GM23338 (cell line): ENCODE measurements around the gene SYCN. TPM values are rescaled to one million over a fixed set of nuclear protein-coding genes. Genes with fewer than 3 reads are reported as not detected.

Experiments used
- ATAC-seq: fragments of 200-7000 bp; cut with Tn5 transposase; 3 replicates; pipeline ENCODE4 v1.9.1; 2020
- DNase-seq: peaks from one replicate; pipeline ENCODE4 v3.0.0-alpha.2; 2015; ENCODE audit warnings: low spot score
- H2AFZ ChIP-seq: fragments of 200-600 bp; sonication (generic); 2 replicates; pipeline ENCODE4 v1.8.0; 2016; ENCODE audit warnings: antibody characterized with exemption, mild to moderate bottlenecking, moderate library complexity
- H3F3A ChIP-seq: fragments of 200-600 bp; sonication (generic); replicated peaks from 2 replicates; pipeline ENCODE4 v1.8.0; 2017; ENCODE audit warnings: antibody characterized with exemption, mixed run types, low read depth
- H3K27ac ChIP-seq: fragments of 200-600 bp; sonication (generic); 2 replicates; pipeline ENCODE4 v1.6.1; 2016; ENCODE audit warnings: low read depth
- H3K27me3 ChIP-seq: fragments of 200-600 bp; sonication (generic); 2 replicates; pipeline ENCODE4 v1.8.0; 2016; ENCODE audit warnings: mild to moderate bottlenecking, mixed run types, moderate library complexity; ENCODE audit not compliant: insufficient read depth
- H3K36me3 ChIP-seq: fragments of 200-600 bp; sonication (generic); 2 replicates; pipeline ENCODE4 v1.8.0; 2016; ENCODE audit warnings: mild to moderate bottlenecking; ENCODE audit not compliant: insufficient read depth
- H3K4me1 ChIP-seq: fragments of 200-600 bp; sonication (generic); 2 replicates; pipeline ENCODE4 v1.8.0; 2016; ENCODE audit warnings: mild to moderate bottlenecking, moderate library complexity; ENCODE audit not compliant: insufficient read depth
- H3K4me2 ChIP-seq: fragments of 200-600 bp; sonication (generic); 2 replicates; pipeline ENCODE4 v1.7.1; 2017; ENCODE audit warnings: mixed run types
- H3K4me3 ChIP-seq: fragments of 200-600 bp; sonication (generic); 2 replicates; pipeline ENCODE4 v1.6.1; 2016; ENCODE audit warnings: mixed run types
- H3K79me2 ChIP-seq: fragments of 200-600 bp; sonication (generic); replicated peaks from 2 replicates; pipeline ENCODE4 v1.8.0; 2017; ENCODE audit warnings: mild to moderate bottlenecking; ENCODE audit not compliant: insufficient read depth
- H3K9me2 ChIP-seq: fragments of 200-600 bp; sonication (generic); 2 replicates; pipeline ENCODE4 v1.8.0; 2017; ENCODE audit not compliant: insufficient read depth
- H4K20me1 ChIP-seq: fragments of 200-600 bp; sonication (generic); replicated peaks from 2 replicates; pipeline ENCODE4 v1.8.0; 2017; ENCODE audit warnings: mild to moderate bottlenecking; ENCODE audit not compliant: insufficient read depth
- H3K27ac Mint-ChIP-seq: 2 replicates; pipeline ENCODE4 v1.8.0; 2020; ENCODE audit warnings: inconsistent platforms, mild to moderate bottlenecking, moderate library complexity, mixed read lengths
- H3K27me3 Mint-ChIP-seq: 3 replicates; pipeline ENCODE4 v1.8.0; 2022; ENCODE audit warnings: low read depth, mild to moderate bottlenecking, moderate library complexity, mixed read lengths, inconsistent platforms; ENCODE audit not compliant: insufficient read depth, poor library complexity
- H3K36me3 Mint-ChIP-seq: 3 replicates; pipeline ENCODE4 v1.8.0; 2021; ENCODE audit warnings: low read depth, mild to moderate bottlenecking, inconsistent platforms, moderate library complexity, mixed read lengths
- H3K4me1 Mint-ChIP-seq: 3 replicates; pipeline ENCODE4 v1.8.0; 2020; ENCODE audit warnings: mild to moderate bottlenecking, inconsistent platforms, mixed read lengths
- H3K4me3 Mint-ChIP-seq: 3 replicates; pipeline ENCODE4 v1.8.0; 2021; ENCODE audit warnings: moderate library complexity, mild to moderate bottlenecking, inconsistent platforms, mixed read lengths
- H3K9me3 Mint-ChIP-seq: 3 replicates; pipeline ENCODE4 v1.8.0; 2020; ENCODE audit warnings: moderate library complexity, mild to moderate bottlenecking, inconsistent platforms, mixed read lengths
- CREB1 ChIP-seq: fragments of 250-450 bp; sonication (Bioruptor Pico); IDR thresholded peaks from 2 replicates; pipeline ENCODE4 v1.5.0; 2020; ENCODE audit warnings: low read depth, mild to moderate bottlenecking, moderate library complexity
- CTCF ChIP-seq, 2 experiments: fragments of 200-600 bp in 1 of 2; sonication (generic) in 1 of 2; conservative IDR thresholded peaks; 2 replicates each; pipeline versions ENCODE4 v1.5.1 to v1.6.1; 2016 to 2017; ENCODE audit warnings: antibody characterized with exemption in 2 of 2, low read depth in 2 of 2, mild to moderate bottlenecking in 2 of 2, moderate library complexity in 1 of 2
- ETS1 ChIP-seq: IDR thresholded peaks from 2 replicates; pipeline ENCODE4 v1.6.1; 2016; ENCODE audit warnings: antibody characterized with exemption
- EZH2 ChIP-seq: fragments of 200-600 bp; sonication (generic); IDR thresholded peaks from one replicate; pipeline ENCODE4 v1.8.0; 2017; ENCODE audit warnings: antibody characterized with exemption, mild to moderate bottlenecking, low read depth; ENCODE audit not compliant: unreplicated experiment
- EZH2phosphoT487 ChIP-seq: fragments of 200-600 bp; sonication (generic); IDR thresholded peaks from one replicate; pipeline ENCODE4 v1.8.1; 2018; ENCODE audit warnings: antibody characterized with exemption; ENCODE audit not compliant: unreplicated experiment
- JUNB ChIP-seq: IDR thresholded peaks from one replicate; pipeline ENCODE4 v1.6.1; 2016; ENCODE audit warnings: antibody characterized with exemption; ENCODE audit not compliant: unreplicated experiment
- NANOG ChIP-seq: IDR thresholded peaks from 2 replicates; pipeline ENCODE4 v1.6.1; 2016; ENCODE audit warnings: antibody characterized with exemption, borderline replicate concordance
- POLR2AphosphoS5 ChIP-seq: IDR thresholded peaks from 2 replicates; pipeline ENCODE4 v1.6.1; 2016; ENCODE audit warnings: antibody characterized with exemption, low read depth
- STAT1 ChIP-seq: IDR thresholded peaks from one replicate; pipeline ENCODE4 v1.6.1; 2016; ENCODE audit warnings: antibody characterized with exemption; ENCODE audit not compliant: unreplicated experiment
- ZNF114 ChIP-seq: fragments of 250-450 bp; sonication (Bioruptor Pico); IDR thresholded peaks from 2 replicates; pipeline ENCODE4 v1.5.0; 2020; ENCODE audit warnings: mild to moderate bottlenecking, moderate library complexity
- ZNF331 ChIP-seq: fragments of 250-450 bp; sonication (Bioruptor Pico); IDR thresholded peaks from 2 replicates; pipeline ENCODE4 v1.5.0; 2020; ENCODE audit warnings: low read depth, mild to moderate bottlenecking, moderate library complexity
- ZNF462 ChIP-seq: fragments of 250-450 bp; sonication (Bioruptor Pico); IDR thresholded peaks from 2 replicates; pipeline ENCODE4 v1.5.0; 2020; ENCODE audit warnings: mild to moderate bottlenecking, moderate library complexity
- polyA plus RNA-seq: library from polyadenylated mRNA; unstranded; fragments of >200 nt; fragmentation: Nextera tagmentation; extraction: Ambion mirVana; gene quantifications from 2 replicates; pipeline ENCODE4 v1.2.1, GENCODE V29; 2016
- total RNA-seq: library from RNA; depleted of rRNA; stranded (reverse); fragments of >200 nt; shearing (Covaris generic); gene quantifications from 2 replicates; pipeline ENCODE4 v1.2.3, GENCODE V29; 2014

The SYCN gene
- total and polyA plus RNA-seq, 2 experiments from 2014 or later, result not detected

- Histone ChIP-seq H2AFZ (no peak overlapping the region), H3K4me1 (no peaks in the 10 kb centered on the region), H3K36me3 (no peaks in the 10 kb centered on the region; the same call in 1 of the 2 replicates), H3K27me3 (no peaks in the 10 kb centered on the region), H3K4me3 (no peak overlapping the region), H3K9me2 (no peaks in the 10 kb centered on the region), H3K4me2 (no peak overlapping the region), H3K27ac (no peak overlapping the region), H3K79me2 (no peaks in the 10 kb centered on the region), H3F3A (no peaks in the 10 kb centered on the region), H4K20me1 (no peaks in the 10 kb centered on the region; the same call in 1 of the 2 replicates)
- no peaks in the 10 kb centered on the region for H3K9me3 Mint-ChIP-seq
- H3K27me3 Mint-ChIP-seq, result peaks cover 2% of the 10 kb centered on the region
- H3K4me1 Mint-ChIP-seq, result peaks cover under 1% of the 10 kb centered on the region; the same call in 2 of the 3 replicates
- no peak for DNase-seq
- TF ChIP-seq EZH2 (no peak), POLR2AphosphoS5 (no peak), NANOG (no peak), CTCF (conservative IDR thresholded peaks at IDR 0.05; ENCODE audit: low read depth in 2 of 2) (no peak), JUNB (no peak), STAT1 (no peak), ZNF114 (CRISPR knock-in tag) (no peak)
- H3K4me3 Mint-ChIP-seq, result no peak overlapping the region
- ATAC-seq, result no peak
- H3K27ac Mint-ChIP-seq, result no peak overlapping the region
- peaks cover 1% of the 10 kb centered on the region; the same call in 2 of the 3 replicates for H3K36me3 Mint-ChIP-seq
These were observed 29.9 kb downstream of the SYCN start for GRCh38 chr19:39174142-39174541.

DNA sequence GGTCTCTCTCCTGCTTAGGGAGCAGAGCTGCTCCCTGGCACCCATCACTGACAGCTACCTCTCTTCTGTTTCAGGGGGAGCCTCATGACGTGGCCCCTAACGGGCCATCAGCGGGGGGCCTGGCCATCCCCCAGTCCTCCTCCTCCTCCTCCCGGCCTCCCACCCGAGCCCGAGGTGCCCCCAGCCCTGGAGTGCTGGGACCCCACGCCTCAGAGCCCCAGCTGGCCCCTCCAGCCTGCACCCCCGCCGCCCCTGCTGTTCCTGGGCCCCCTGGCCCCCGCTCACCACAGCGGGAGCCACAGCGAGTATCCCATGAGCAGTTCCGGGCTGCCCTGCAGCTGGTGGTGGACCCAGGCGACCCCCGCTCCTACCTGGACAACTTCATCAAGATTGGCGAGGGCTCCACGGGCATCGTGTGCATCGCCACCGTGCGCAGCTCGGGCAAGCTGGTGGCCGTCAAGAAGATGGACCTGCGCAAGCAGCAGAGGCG lies 30.5 kb downstream of the SYCN start:
- Histone ChIP-seq H2AFZ (no peak overlapping the region), H3K4me1 (peaks cover 2% of the 10 kb centered on the region; the same call in 1 of the 2 replicates), H3K79me2 (no peaks in the 10 kb centered on the region), H3K4me3 (no peak overlapping the region), H3K4me2 (no peak overlapping the region), H3K9me2 (no peaks in the 10 kb centered on the region), H3K36me3 (no peaks in the 10 kb centered on the region; the same call in 1 of the 2 replicates), H3K27me3 (no peaks in the 10 kb centered on the region), H3F3A (no peaks in the 10 kb centered on the region), H4K20me1 (no peaks in the 10 kb centered on the region; the same call in 1 of the 2 replicates), H3K27ac (no peak overlapping the region)
- no peaks in the 10 kb centered on the region for H3K9me3 Mint-ChIP-seq
- DNase-seq, result no peak
- H3K27ac Mint-ChIP-seq, result no peak overlapping the region
- peaks cover 7% of the 10 kb centered on the region for H3K4me1 Mint-ChIP-seq
- H3K36me3 Mint-ChIP-seq, result peaks cover 5% of the 10 kb centered on the region; the same call in 2 of the 3 replicates
- ATAC-seq, result no peak
- H3K27me3 Mint-ChIP-seq, result peaks cover 2% of the 10 kb centered on the region
- H3K4me3 Mint-ChIP-seq, result no peak overlapping the region
- TF ChIP-seq ZNF331 (CRISPR knock-in tag) (no peak), ETS1 (no peak), EZH2 (no peak), NANOG (no peak), EZH2phosphoT487 (no peak), ZNF114 (CRISPR knock-in tag) (no peak), CREB1 (CRISPR knock-in tag) (no peak), STAT1 (no peak), ZNF462 (CRISPR knock-in tag) (no peak), JUNB (no peak), POLR2AphosphoS5 (no peak)
